ENCODE measurements around the gene C1QTNF5.

Gene C1QTNF5

GRCh38 chr11:119290894-119291497 lies 49.7 kb downstream of the C1QTNF5 start:
- no peak for DNase-seq (ENCODE audit: low spot score)
